Spleen (tissue), 7 donors: ENCODE results near the gene SLC7A9.

Experiments
- CTCF ChIP-seq, 11 experiments: fragments of 200-600 bp in 7 of 11; fragments of 450-650 bp in 4 of 11; sonication (generic) in 4 of 11; IDR thresholded peaks in 8 of 11; conservative IDR thresholded peaks in 3 of 11; 1 replicate in 7 of 11; 2 replicates in 4 of 11; pipeline versions ENCODE4 v1.4.0 to v1.8.0; 2016 to 2021; ENCODE audit warnings: antibody characterized with exemption in 11 of 11, inconsistent platforms in 4 of 11, mild to moderate bottlenecking in 1 of 11
- POLR2A ChIP-seq, 3 donors: fragments of 450-650 bp; IDR thresholded peaks; one replicate each; pipeline ENCODE4 v1.5.1; 2017; ENCODE audit warnings: antibody characterized with exemption in 3 of 3, mild to moderate bottlenecking in 1 of 3
- POLR2AphosphoS5 ChIP-seq, 3 donors: sonication (generic); formaldehyde crosslinking; IDR thresholded peaks; one replicate each; pipeline ENCODE4 v1.5.1; 2017; ENCODE audit warnings: antibody characterized with exemption in 3 of 3
- donor health status: DM: no; HTN: no; CAD: no; lungs with moderate emphysema.
- donor health status: DM: no; HTN: no; CAD: no.
- donor health status: DM: no; HTN: no; CAD: no.

DNA sequence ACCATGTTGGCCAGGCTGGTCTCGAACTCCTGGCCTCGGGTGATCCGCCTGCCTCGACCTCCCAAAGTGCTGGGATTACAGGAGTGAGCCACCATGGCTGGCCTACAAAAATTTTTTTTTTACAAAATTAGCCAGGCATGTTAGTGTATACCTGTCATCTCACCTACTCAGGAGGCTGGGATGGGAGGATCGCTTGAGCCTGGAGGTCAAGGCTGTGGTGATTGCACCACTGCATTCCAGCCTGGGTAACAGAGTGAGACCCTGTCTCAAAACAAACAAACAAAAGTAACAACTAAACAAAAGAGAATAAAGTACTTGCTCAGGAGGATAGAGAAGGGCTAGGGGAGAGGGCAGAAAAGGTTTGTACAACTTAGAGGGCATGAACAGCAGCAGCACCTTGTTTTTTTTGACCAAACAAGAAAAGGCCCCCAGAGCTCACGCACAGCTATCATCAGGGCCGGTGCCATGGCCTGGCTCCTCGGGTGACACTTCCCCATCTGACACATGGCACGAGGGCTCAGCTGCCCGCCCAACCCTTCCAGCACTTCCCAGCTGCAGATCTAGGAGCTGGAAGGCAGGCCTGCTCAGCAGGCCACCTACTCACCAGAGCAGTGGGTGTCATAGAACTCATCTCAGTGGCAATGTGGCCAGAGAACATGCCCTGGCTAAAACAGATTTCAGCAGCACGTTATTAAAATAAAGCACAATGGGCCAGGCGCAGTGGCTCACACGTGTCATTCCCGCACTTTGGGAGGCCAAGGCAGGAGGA, 8.6 kb upstream of the SLC7A9 start:
- no peak for TF ChIP-seq CTCF (IDR thresholded peaks at IDR 0.05 in 8 of 11, conservative IDR thresholded peaks at IDR 0.05 in 3 of 11)
- TF ChIP-seq POLR2A (IDR thresholded peaks at IDR 0.05), result no peak
- TF ChIP-seq POLR2AphosphoS5 (IDR thresholded peaks at IDR 0.05), result no peak
